Cardiac ventricle fibroblast (primary cell): ENCODE measurements around the gene MTERF2. TPM values are rescaled to one million over a fixed set of nuclear protein-coding genes. Genes with fewer than 3 reads are reported as not detected.

Source experiments
- total RNA-seq: library from RNA; depleted of rRNA; stranded (reverse); fragments of >200 nt; gene quantifications from 2 replicates; pipeline ENCODE4 v1.2.3, GENCODE V29; 2015

MTERF2 gene, protein sequence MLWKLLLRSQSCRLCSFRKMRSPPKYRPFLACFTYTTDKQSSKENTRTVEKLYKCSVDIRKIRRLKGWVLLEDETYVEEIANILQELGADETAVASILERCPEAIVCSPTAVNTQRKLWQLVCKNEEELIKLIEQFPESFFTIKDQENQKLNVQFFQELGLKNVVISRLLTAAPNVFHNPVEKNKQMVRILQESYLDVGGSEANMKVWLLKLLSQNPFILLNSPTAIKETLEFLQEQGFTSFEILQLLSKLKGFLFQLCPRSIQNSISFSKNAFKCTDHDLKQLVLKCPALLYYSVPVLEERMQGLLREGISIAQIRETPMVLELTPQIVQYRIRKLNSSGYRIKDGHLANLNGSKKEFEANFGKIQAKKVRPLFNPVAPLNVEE
- 2.7 and 4.0 TPM in 2 replicates for total RNA-seq

DNA sequence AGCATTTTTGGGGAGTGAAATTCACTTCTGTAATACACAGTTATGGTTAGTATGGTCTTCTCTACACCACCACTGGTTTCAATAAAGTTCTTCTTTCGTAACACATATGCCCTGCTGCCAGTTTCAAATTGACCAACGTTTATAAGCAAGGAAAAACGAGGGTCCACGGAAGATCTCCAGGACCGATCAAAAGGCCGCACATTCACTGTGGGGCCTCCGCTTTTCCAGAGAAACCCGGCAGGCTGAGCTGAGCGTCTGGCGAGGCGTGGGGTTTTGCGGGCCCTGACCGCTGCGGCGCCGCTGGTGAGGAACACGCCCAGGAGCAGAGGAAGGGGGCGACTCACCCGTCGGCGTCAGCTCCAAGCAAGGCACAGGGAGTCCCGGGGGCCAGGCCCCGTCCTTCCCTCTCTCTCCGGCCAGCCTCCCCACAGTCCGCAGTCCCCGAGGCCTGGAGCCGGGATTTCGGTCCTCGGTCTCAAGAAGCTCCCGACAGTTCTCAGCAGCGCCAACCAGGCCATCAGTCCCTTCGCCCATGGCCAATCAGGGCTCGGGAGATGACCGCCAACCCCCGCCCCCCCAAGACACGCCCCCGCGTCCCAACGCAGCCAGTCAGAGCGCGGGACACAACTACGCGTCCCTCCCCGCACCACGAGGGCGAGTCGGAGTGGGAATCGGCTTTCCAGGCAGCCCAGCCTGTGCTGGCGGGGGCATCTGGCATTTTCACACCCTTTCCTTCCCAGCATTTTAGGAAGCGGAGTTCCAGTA, at the start of gene MTERF2:
MTERF2 (minus strand) TSS at position 522 of the 765 bp plus-strand sequence. CDS start 8,432 bp downstream, outside the sequence.

DNA sequence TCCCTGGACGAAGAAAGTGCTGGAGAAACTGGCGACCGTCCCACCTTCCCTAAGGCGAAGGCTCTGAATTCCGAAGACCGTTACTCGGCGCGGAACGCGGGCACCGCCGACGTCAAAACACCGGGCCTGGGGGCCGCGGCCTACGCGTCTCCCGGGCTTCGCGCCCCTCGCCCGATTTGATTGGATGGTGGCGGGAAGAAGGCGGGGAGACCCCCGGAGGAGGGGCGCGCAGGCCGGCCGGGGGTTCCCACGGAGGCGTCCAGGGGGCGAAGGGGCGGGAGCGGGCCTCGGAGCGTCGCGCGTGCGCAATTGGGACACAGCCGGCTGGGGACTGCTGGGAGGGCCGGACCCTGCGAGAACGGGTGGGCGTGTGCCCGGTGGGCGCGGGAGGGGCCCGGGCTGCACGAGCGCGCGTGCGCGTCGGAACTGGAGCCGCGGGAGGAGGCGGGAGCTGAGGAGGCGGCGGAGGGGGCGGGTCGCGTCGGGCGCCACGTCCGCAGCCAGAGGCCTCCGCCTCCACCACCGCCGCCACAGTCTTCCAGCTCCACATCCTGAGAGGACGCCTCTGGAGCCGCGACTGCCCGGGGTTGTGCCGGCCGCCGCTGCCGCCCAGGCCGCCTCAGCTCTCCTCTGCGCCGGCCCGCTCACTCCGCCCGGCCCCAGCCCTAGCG, 31.4 kb downstream of the MTERF2 start, which contains the start of gene TMEM263:
TMEM263 (plus strand) TSS at position 531 of the 671 bp plus-strand sequence. CDS start 11,210 bp downstream, outside the sequence.

Other genes with a start within 250 kb of the MTERF2 start
- 6.0 and 9.7 TPM in 2 replicates for gene RIC8B, start 212.5 kb downstream of the MTERF2 start, total RNA-seq
- gene TMEM263, start 31.2 kb downstream of the MTERF2 start, total RNA-seq: 86.9 and 100 TPM in 2 replicates
- gene CRY1, start 106.4 kb upstream of the MTERF2 start, total RNA-seq: 5.8 and 9.5 TPM in 2 replicates